ENCODE measurements around the gene KCP.

DNA sequence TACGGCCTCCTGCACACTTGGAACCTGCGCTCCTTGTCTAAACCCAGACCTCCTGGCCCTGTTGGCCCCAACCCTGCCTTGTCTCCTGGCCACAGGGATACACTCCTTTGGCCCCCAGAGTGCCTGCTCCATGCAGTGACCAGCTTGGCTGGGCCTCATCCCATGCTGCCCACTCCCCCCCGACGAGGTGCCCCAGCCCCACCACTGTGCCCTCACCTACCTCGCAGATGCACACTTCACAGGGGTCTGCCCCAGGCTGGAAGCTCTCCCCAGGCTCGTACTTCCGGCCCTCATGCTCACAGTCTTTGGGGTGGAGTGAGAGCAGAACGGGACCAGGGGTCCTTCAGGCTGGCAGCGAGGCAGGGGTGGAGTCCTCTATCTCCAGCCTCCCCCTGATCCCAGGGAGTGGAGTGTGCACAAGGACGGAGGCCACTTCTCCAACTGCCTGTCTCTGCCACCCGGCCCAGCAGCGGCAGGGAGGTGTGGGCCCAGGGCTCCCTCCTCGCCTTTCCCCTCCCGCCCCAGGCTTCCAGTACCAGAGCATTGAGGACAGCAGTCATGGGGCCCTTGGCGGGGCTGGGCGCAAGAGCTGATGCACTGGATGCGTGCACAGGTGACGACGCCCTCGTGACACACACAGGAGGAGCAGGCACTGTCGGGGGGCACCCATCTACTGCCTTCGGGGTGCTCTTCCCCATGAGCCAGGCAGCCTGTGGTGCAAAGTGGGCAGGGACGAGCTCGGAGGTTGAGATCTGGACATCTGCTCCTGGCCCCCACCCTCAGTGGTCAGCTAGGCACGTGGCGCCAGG is 25.7 kb downstream of the KCP start:
- TF ChIP-seq, protein P1, sequence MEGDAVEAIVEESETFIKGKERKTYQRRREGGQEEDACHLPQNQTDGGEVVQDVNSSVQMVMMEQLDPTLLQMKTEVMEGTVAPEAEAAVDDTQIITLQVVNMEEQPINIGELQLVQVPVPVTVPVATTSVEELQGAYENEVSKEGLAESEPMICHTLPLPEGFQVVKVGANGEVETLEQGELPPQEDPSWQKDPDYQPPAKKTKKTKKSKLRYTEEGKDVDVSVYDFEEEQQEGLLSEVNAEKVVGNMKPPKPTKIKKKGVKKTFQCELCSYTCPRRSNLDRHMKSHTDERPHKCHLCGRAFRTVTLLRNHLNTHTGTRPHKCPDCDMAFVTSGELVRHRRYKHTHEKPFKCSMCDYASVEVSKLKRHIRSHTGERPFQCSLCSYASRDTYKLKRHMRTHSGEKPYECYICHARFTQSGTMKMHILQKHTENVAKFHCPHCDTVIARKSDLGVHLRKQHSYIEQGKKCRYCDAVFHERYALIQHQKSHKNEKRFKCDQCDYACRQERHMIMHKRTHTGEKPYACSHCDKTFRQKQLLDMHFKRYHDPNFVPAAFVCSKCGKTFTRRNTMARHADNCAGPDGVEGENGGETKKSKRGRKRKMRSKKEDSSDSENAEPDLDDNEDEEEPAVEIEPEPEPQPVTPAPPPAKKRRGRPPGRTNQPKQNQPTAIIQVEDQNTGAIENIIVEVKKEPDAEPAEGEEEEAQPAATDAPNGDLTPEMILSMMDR (conservative IDR thresholded peaks at IDR 0.05; ENCODE audit: low read length) = no peak
- TF ChIP-seq EZH2phosphoT487 (IDR thresholded peaks at IDR 0.05; ENCODE audit: borderline replicate concordance, low read depth, low read length) = no peak
